Duodenal mucosa (tissue), 2 donors: ENCODE data around the gene S1PR3.

Experiments used
- H3K27ac ChIP-seq: one replicate; pipeline ENCODE4 v1.7.0; 2013; ENCODE audit warnings: low read depth, low read length
- H3K27me3 ChIP-seq, 2 donors: one replicate each; pipeline ENCODE4 v1.7.0; 2013; ENCODE audit warnings: low read length in 2 of 2, control low read depth in 1 of 2; ENCODE audit not compliant: insufficient read depth in 2 of 2, control insufficient read depth in 1 of 2
- H3K36me3 ChIP-seq, 2 donors: one replicate each; pipeline ENCODE4 v1.7.0; 2013; ENCODE audit warnings: low read length in 2 of 2, control low read depth in 1 of 2; ENCODE audit not compliant: insufficient read depth in 2 of 2, control insufficient read depth in 1 of 2
- H3K4me1 ChIP-seq, 2 donors: one replicate each; pipeline ENCODE4 v1.7.0; 2013; ENCODE audit warnings: low read length in 2 of 2, control low read depth in 1 of 2; ENCODE audit not compliant: insufficient read depth in 2 of 2, control insufficient read depth in 1 of 2
- H3K4me3 ChIP-seq, 2 donors: one replicate each; pipeline ENCODE4 v1.7.0; 2013; ENCODE audit warnings: low read length in 2 of 2, low read depth in 1 of 2
- H3K9ac ChIP-seq, 2 donors: one replicate each; pipeline ENCODE4 v1.7.0; 2013; ENCODE audit warnings: low read length in 2 of 2, low read depth in 1 of 2
- H3K9me3 ChIP-seq, 2 donors: one replicate each; pipeline ENCODE4 v1.7.0; 2013; ENCODE audit warnings: low read length in 2 of 2, control low read depth in 1 of 2; ENCODE audit not compliant: control insufficient read depth in 1 of 2

Gene S1PR3

GRCh38 chr9:88979791-88980190, 11.5 kb upstream of the S1PR3 start:
- Histone ChIP-seq H3K27ac (no peak overlapping the region), H3K9me3 (no peaks in the 10 kb centered on the region), H3K4me1 (no peaks in the 10 kb centered on the region), H3K4me3 (no peak overlapping the region), H3K9ac (no peak overlapping the region), H3K27me3 (no peaks in the 10 kb centered on the region), H3K36me3 (no peaks in the 10 kb centered on the region)

- Histone ChIP-seq H3K4me1 (no peaks in the 10 kb centered on the region), H3K27me3 (no peaks in the 10 kb centered on the region), H3K9ac (no peak overlapping the region), H3K9me3 (no peaks in the 10 kb centered on the region), H3K36me3 (no peaks in the 10 kb centered on the region), H3K4me3 (no peak overlapping the region), H3K27ac (no peak overlapping the region)
Observed at GRCh38 chr9:88980740-88981203, 10.5 kb upstream of the S1PR3 start.

- no peak overlapping the region for H3K9ac ChIP-seq
- no peaks in the 10 kb centered on the region for H3K9me3 ChIP-seq
- H3K27ac ChIP-seq = no peak overlapping the region
- H3K27me3 ChIP-seq = peaks cover 0 to 5% of the 10 kb centered on the region in 2 donors
- H3K36me3 ChIP-seq = no peaks in the 10 kb centered on the region
- no peak overlapping the region for H3K4me3 ChIP-seq
- no peaks in the 10 kb centered on the region for H3K4me1 ChIP-seq
Observed at GRCh38 chr9:88983865-88984542, 7.3 kb upstream of the S1PR3 start.

GRCh38 chr9:88984543-88984883, 6.8 kb upstream of the S1PR3 start:
- Histone ChIP-seq H3K4me3 (no peak overlapping the region), H3K9ac (no peak overlapping the region), H3K27ac (no peak overlapping the region), H3K36me3 (no peaks in the 10 kb centered on the region), H3K4me1 (no peaks in the 10 kb centered on the region), H3K9me3 (no peaks in the 10 kb centered on the region), H3K27me3 (peaks cover 0 to 5% of the 10 kb centered on the region in 2 donors)

GRCh38 chr9:88985616-88986015, 5.7 kb upstream of the S1PR3 start:
- H3K9me3 ChIP-seq = no peaks in the 10 kb centered on the region
- H3K27ac ChIP-seq = no peak overlapping the region
- H3K4me3 ChIP-seq = no peak overlapping the region
- no peak overlapping the region for H3K9ac ChIP-seq
- H3K36me3 ChIP-seq = no peaks in the 10 kb centered on the region
- H3K4me1 ChIP-seq = no peaks in the 10 kb centered on the region
- peaks cover 0 to 5% of the 10 kb centered on the region in 2 donors for H3K27me3 ChIP-seq

- H3K27ac ChIP-seq = no peak overlapping the region
- peaks cover 0 to 1% of the 10 kb centered on the region in 2 donors for H3K4me1 ChIP-seq
- H3K9me3 ChIP-seq = no peaks in the 10 kb centered on the region
- no peak overlapping the region for H3K4me3 ChIP-seq
- no peaks in the 10 kb centered on the region for H3K36me3 ChIP-seq
- H3K27me3 ChIP-seq = peaks cover 1 to 7% of the 10 kb centered on the region in 2 donors
- H3K9ac ChIP-seq = no peak overlapping the region
Observed at GRCh38 chr9:88986776-88987175, 4.5 kb upstream of the S1PR3 start.

- Histone ChIP-seq H3K27ac (no peak overlapping the region), H3K9me3 (no peaks in the 10 kb centered on the region), H3K4me3 (no peak overlapping the region), H3K27me3 (peaks cover 5 to 10% of the 10 kb centered on the region in 2 donors), H3K4me1 (peaks cover 2 to 5% of the 10 kb centered on the region in 2 donors), H3K36me3 (no peaks in the 10 kb centered on the region), H3K9ac (no peak overlapping the region)
Observed at GRCh38 chr9:88987661-88988060, 3.6 kb upstream of the S1PR3 start.

- H3K36me3 ChIP-seq = no peaks in the 10 kb centered on the region
- peaks cover 5 to 10% of the 10 kb centered on the region in 2 donors for H3K27me3 ChIP-seq
- H3K4me3 ChIP-seq = no peak overlapping the region
- peaks cover 3 to 5% of the 10 kb centered on the region in 2 donors for H3K4me1 ChIP-seq
- no peak overlapping the region for H3K9ac ChIP-seq
- H3K9me3 ChIP-seq = no peaks in the 10 kb centered on the region
- H3K27ac ChIP-seq = no peak overlapping the region
Observed at GRCh38 chr9:88988796-88989641, 2.2 kb upstream of the S1PR3 start.

GRCh38 chr9:88990041-88990728, 1.1 kb upstream of the S1PR3 start:
- no peak overlapping the region for H3K4me3 ChIP-seq
- no peaks in the 10 kb centered on the region for H3K36me3 ChIP-seq
- no peaks in the 10 kb centered on the region for H3K9me3 ChIP-seq
- H3K27ac ChIP-seq = no peak overlapping the region
- peaks cover 3 to 5% of the 10 kb centered on the region in 2 donors for H3K4me1 ChIP-seq
- H3K9ac ChIP-seq = no peak overlapping the region
- H3K27me3 ChIP-seq = peaks cover 5 to 10% of the 10 kb centered on the region in 2 donors

- peaks cover 3 to 5% of the 10 kb centered on the region in 2 donors for H3K4me1 ChIP-seq
- no peaks in the 10 kb centered on the region for H3K9me3 ChIP-seq
- peaks cover 5 to 10% of the 10 kb centered on the region in 2 donors for H3K27me3 ChIP-seq
- H3K27ac ChIP-seq = no peak overlapping the region
- H3K9ac ChIP-seq = no peak overlapping the region
- H3K4me3 ChIP-seq = no peak overlapping the region
- H3K36me3 ChIP-seq = no peaks in the 10 kb centered on the region
Observed at GRCh38 chr9:88990729-88991065, 571 bp upstream of the S1PR3 start.
